WTC11 (cell line): ENCODE measurements around the gene PARD3B. TPM values are rescaled to one million over a fixed set of nuclear protein-coding genes. Genes with fewer than 3 reads are reported as not detected.

Experiments
- ATAC-seq: fragments of 200-7000 bp; cut with Tn5 transposase; 2 replicates; pipeline ENCODE4 v1.10.0; 2021; ENCODE audit warnings: mild to moderate bottlenecking, moderate library complexity
- CTCF ChIA-PET: fragments of 300-600 bp; sonication (Branson Sonifier 250); formaldehyde crosslinking; loops from one replicate; lab custom pipeline; 2021; ENCODE audit warnings: antibody characterized with exemption; lab: Charles Lee
- POLR2A ChIA-PET: fragments of 350-600 bp; sonication (Branson Sonifier 250); formaldehyde crosslinking; loops from one replicate; lab custom pipeline; 2021; ENCODE audit warnings: antibody characterized with exemption; lab: Charles Lee
- DNase-seq: peaks from one replicate; pipeline ENCODE4 v3.0.0; 2021; ENCODE audit warnings: low spot score
- H3K27ac Mint-ChIP-seq: 2 replicates; pipeline ENCODE4 v1.8.0; 2021; ENCODE audit warnings: mixed read lengths
- H3K27me3 Mint-ChIP-seq: 2 replicates; pipeline ENCODE4 v1.8.0; 2021; ENCODE audit warnings: low read depth, mild to moderate bottlenecking, moderate library complexity, mixed read lengths
- H3K36me3 Mint-ChIP-seq: 2 replicates; pipeline ENCODE4 v1.8.0; 2021; ENCODE audit warnings: mixed read lengths
- H3K4me1 Mint-ChIP-seq: 2 replicates; pipeline ENCODE4 v1.8.0; 2022; ENCODE audit warnings: mixed read lengths
- H3K4me3 Mint-ChIP-seq: 2 replicates; pipeline ENCODE4 v1.8.0; 2021; ENCODE audit warnings: mild to moderate bottlenecking, moderate library complexity, mixed read lengths
- H3K9me3 Mint-ChIP-seq: 2 replicates; pipeline ENCODE4 v1.8.0; 2021; ENCODE audit warnings: mixed read lengths
- AR ChIP-seq: fragments of 250-450 bp; sonication (Bioruptor Pico); IDR thresholded peaks from 2 replicates; pipeline ENCODE4 v1.9.0; 2021; ENCODE audit warnings: mild to moderate bottlenecking
- CBFB ChIP-seq: sonication (generic); formaldehyde crosslinking; IDR thresholded peaks from 2 replicates; pipeline ENCODE4 v1.8.1; 2022; ENCODE audit warnings: mild to moderate bottlenecking, low read depth, missing genetic modification reagents
- CDX4 ChIP-seq: fragments of 250-450 bp; sonication (Bioruptor Pico); IDR thresholded peaks from 2 replicates; pipeline ENCODE4 v1.9.0; 2021; ENCODE audit warnings: moderate library complexity, mild to moderate bottlenecking, inconsistent platforms, borderline replicate concordance
- CREM ChIP-seq: sonication (generic); formaldehyde crosslinking; IDR thresholded peaks from 2 replicates; pipeline ENCODE4 v1.8.1; 2022; ENCODE audit warnings: mild to moderate bottlenecking, missing genetic modification reagents, moderate library complexity
- ERG ChIP-seq: fragments of 250-450 bp; sonication (Bioruptor Pico); IDR thresholded peaks from 2 replicates; pipeline ENCODE4 v1.8.0; 2021; ENCODE audit warnings: mild to moderate bottlenecking
- FOXK1 ChIP-seq: sonication (generic); formaldehyde crosslinking; IDR thresholded peaks from 2 replicates; pipeline ENCODE4 v1.8.0; 2022; ENCODE audit warnings: mild to moderate bottlenecking, moderate library complexity, missing genetic modification reagents
- FOXP1 ChIP-seq: sonication (generic); formaldehyde crosslinking; IDR thresholded peaks from 2 replicates; pipeline ENCODE4 v1.8.0; 2022; ENCODE audit warnings: missing genetic modification reagents, mild to moderate bottlenecking, moderate library complexity, borderline replicate concordance
- GRHL2 ChIP-seq: fragments of 250-450 bp; sonication (Bioruptor Pico); IDR thresholded peaks from 2 replicates; pipeline ENCODE4 v1.8.0; 2022; ENCODE audit warnings: mild to moderate bottlenecking, moderate library complexity; ENCODE audit not compliant: insufficient replicate concordance, severe bottlenecking
- JAZF1 ChIP-seq: fragments of 250-450 bp; sonication (Bioruptor Pico); IDR thresholded peaks from 2 replicates; pipeline ENCODE4 v1.9.0; 2021; ENCODE audit warnings: moderate library complexity, mild to moderate bottlenecking, inconsistent platforms
- NFATC4 ChIP-seq: fragments of 250-450 bp; sonication (Bioruptor Pico); IDR thresholded peaks from 2 replicates; pipeline ENCODE4 v1.9.0; 2021; ENCODE audit warnings: mild to moderate bottlenecking
- NFE2L1 ChIP-seq: sonication (generic); formaldehyde crosslinking; IDR thresholded peaks from 2 replicates; pipeline ENCODE4 v1.8.1; 2023; ENCODE audit warnings: missing genetic modification reagents
- NFYB ChIP-seq: sonication (generic); formaldehyde crosslinking; conservative IDR thresholded peaks from 2 replicates; pipeline ENCODE4 v1.8.0; 2022; ENCODE audit warnings: low read depth, missing genetic modification reagents
- PRRX2 ChIP-seq: fragments of 250-450 bp; sonication (Bioruptor Pico); IDR thresholded peaks from 2 replicates; pipeline ENCODE4 v1.8.0; 2021; ENCODE audit warnings: mild to moderate bottlenecking
- SOX15 ChIP-seq: fragments of 250-450 bp; sonication (Bioruptor Pico); IDR thresholded peaks from 2 replicates; pipeline ENCODE4 v1.9.0; 2021; ENCODE audit warnings: mild to moderate bottlenecking
- TEAD1 ChIP-seq: sonication (generic); formaldehyde crosslinking; IDR thresholded peaks from 2 replicates; pipeline ENCODE4 v1.8.0; 2022; ENCODE audit warnings: mild to moderate bottlenecking, missing genetic modification reagents
- USF2 ChIP-seq: sonication (generic); formaldehyde crosslinking; IDR thresholded peaks from 2 replicates; pipeline ENCODE4 v1.8.1; 2023; ENCODE audit warnings: mild to moderate bottlenecking, missing genetic modification reagents, moderate library complexity
- ZNF121 ChIP-seq: sonication (generic); formaldehyde crosslinking; IDR thresholded peaks from 2 replicates; pipeline ENCODE4 v1.8.0; 2023; ENCODE audit warnings: missing genetic modification reagents
- ZNF219 ChIP-seq: sonication (generic); formaldehyde crosslinking; IDR thresholded peaks from 2 replicates; pipeline ENCODE4 v1.8.0; 2023; ENCODE audit warnings: missing genetic modification reagents, mild to moderate bottlenecking, borderline replicate concordance
- ZNF263 ChIP-seq: sonication (generic); formaldehyde crosslinking; IDR thresholded peaks from 2 replicates; pipeline ENCODE4 v1.8.1; 2022; ENCODE audit warnings: low read depth, mild to moderate bottlenecking, moderate library complexity, missing genetic modification reagents
- ZSCAN18 ChIP-seq: fragments of 250-450 bp; sonication (Bioruptor Pico); IDR thresholded peaks from 2 replicates; pipeline ENCODE4 v2.1.2; 2022; ENCODE audit warnings: mild to moderate bottlenecking, moderate library complexity
- total RNA-seq: library from RNA; stranded (reverse); gene quantifications from 3 replicates; pipeline ENCODE4 v1.2.3, GENCODE V29; 2021
- TF ChIP-seq, protein P1 (sequence below): sonication (generic); formaldehyde crosslinking; IDR thresholded peaks from 2 replicates; pipeline ENCODE4 v1.8.1; 2023; ENCODE audit warnings: mild to moderate bottlenecking, moderate library complexity, missing genetic modification reagents
- TF ChIP-seq, protein P2 (sequence below): sonication (generic); formaldehyde crosslinking; IDR thresholded peaks from 2 replicates; pipeline ENCODE4 v1.8.0; 2022; ENCODE audit warnings: missing genetic modification reagents

PARD3B gene
- total RNA-seq, 1 experiment from 2014 or later, result 5.6 TPM

DNA sequence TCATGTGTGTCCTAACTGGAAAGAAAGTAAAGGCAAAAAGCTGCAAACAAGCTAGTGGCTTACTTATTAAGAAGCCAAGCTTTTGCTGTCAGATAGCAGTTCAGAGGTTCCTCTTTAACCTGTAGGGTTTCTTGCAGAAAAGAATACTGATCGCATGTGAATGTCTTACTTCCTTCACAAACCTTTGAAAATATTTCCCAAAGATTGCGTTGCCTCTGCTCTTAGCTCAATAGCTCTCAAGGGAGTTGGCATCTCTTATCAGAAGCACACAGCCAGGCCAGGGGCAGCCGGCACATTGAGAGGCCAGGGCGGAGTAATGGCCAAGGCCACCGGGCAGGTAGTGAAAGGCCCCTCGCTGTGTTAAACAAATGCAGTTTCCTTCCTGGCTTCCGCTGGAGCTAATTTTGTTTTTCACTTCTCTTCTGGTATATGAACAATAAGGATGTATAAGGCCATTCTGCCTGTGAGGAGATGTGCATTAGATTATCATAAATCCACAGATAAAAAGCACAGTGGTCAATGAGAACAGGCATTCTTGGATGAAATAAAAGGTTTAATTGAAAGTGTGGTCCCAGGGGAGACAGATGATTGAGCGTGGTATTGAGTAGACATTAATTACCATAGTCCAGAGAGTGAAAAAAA, 594.7 kb downstream of the PARD3B start (continued):
- TF ChIP-seq ERG (no peak), AR (CRISPR knock-in tag) (0 out of 2 replicates have a peak, but pooled peaks have one; percentile 35), TEAD1 (CRISPR knock-in tag) (peak; percentile 59; the same call in 1 of the 2 replicates), PRRX2 (CRISPR knock-in tag) (no peak), NFE2L1 (CRISPR knock-in tag) (no peak), CREM (CRISPR knock-in tag) (0 out of 2 replicates have a peak, but pooled peaks have one; percentile 52), NFATC4 (CRISPR knock-in tag) (no peak)
- TF ChIP-seq, protein P1, sequence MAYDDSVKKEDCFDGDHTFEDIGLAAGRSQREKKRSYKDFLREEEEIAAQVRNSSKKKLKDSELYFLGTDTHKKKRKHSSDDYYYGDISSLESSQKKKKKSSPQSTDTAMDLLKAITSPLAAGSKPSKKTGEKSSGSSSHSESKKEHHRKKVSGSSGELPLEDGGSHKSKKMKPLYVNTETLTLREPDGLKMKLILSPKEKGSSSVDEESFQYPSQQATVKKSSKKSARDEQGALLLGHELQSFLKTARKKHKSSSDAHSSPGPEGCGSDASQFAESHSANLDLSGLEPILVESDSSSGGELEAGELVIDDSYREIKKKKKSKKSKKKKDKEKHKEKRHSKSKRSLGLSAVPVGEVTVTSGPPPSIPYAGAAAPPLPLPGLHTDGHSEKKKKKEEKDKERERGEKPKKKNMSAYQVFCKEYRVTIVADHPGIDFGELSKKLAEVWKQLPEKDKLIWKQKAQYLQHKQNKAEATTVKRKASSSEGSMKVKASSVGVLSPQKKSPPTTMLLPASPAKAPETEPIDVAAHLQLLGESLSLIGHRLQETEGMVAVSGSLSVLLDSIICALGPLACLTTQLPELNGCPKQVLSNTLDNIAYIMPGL (CRISPR knock-in tag), result no peak

DNA sequence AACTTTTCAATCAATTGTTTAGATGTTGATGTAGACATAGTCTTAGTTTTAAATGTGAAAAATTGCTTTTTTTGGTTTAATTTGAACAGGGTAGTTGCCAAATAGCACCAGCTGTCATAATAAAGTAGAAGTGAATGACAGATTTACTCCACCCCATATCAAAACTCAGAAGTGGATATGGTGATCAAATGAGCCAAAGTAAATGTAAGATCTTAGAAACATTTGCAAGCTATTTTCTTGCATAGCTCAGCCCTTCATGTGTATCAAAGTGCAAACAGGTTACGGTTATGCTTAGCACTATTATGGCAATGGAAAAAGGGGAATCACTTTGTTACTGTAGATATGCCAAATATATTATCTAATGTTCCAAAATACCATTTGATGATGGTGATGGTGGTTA, 596.1 kb downstream of the PARD3B start:
- CTCF ChIA-PET, result no interaction called here
- TF ChIP-seq JAZF1 (CRISPR knock-in tag), result no peak
- no peak for TF ChIP-seq CDX4
- TF ChIP-seq ZNF263 (CRISPR knock-in tag), result no peak
- TF ChIP-seq, protein P2, sequence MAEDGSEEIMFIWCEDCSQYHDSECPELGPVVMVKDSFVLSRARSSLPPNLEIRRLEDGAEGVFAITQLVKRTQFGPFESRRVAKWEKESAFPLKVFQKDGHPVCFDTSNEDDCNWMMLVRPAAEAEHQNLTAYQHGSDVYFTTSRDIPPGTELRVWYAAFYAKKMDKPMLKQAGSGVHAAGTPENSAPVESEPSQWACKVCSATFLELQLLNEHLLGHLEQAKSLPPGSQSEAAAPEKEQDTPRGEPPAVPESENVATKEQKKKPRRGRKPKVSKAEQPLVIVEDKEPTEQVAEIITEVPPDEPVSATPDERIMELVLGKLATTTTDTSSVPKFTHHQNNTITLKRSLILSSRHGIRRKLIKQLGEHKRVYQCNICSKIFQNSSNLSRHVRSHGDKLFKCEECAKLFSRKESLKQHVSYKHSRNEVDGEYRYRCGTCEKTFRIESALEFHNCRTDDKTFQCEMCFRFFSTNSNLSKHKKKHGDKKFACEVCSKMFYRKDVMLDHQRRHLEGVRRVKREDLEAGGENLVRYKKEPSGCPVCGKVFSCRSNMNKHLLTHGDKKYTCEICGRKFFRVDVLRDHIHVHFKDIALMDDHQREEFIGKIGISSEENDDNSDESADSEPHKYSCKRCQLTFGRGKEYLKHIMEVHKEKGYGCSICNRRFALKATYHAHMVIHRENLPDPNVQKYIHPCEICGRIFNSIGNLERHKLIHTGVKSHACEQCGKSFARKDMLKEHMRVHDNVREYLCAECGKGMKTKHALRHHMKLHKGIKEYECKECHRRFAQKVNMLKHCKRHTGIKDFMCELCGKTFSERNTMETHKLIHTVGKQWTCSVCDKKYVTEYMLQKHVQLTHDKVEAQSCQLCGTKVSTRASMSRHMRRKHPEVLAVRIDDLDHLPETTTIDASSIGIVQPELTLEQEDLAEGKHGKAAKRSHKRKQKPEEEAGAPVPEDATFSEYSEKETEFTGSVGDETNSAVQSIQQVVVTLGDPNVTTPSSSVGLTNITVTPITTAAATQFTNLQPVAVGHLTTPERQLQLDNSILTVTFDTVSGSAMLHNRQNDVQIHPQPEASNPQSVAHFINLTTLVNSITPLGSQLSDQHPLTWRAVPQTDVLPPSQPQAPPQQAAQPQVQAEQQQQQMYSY (CRISPR knock-in tag), result no peak
- TF ChIP-seq GRHL2, result no peak
- TF ChIP-seq ZNF219 (CRISPR knock-in tag), result no peak
- TF ChIP-seq NFYB (CRISPR knock-in tag), result no peak
- TF ChIP-seq USF2 (CRISPR knock-in tag), result no peak
- no peak for TF ChIP-seq SOX15 (CRISPR knock-in tag)
- no peak for TF ChIP-seq CBFB (CRISPR knock-in tag)
- no peak for TF ChIP-seq ZSCAN18 (CRISPR knock-in tag)
- no peak for TF ChIP-seq ZNF121 (CRISPR knock-in tag)
- TF ChIP-seq FOXK1, result no peak
- no peak for TF ChIP-seq FOXP1 (CRISPR knock-in tag)
- TF ChIP-seq, all 79 proteins: peak for 0
- Mint-ChIP-seq H3K4me1 (peaks cover 43% of the 10 kb centered on the region), H3K27me3 (no peaks in the 10 kb centered on the region), H3K9me3 (peaks cover 11% of the 10 kb centered on the region), H3K27ac (no peak overlapping the region), H3K4me3 (no peak overlapping the region), H3K36me3 (peaks cover 6% of the 10 kb centered on the region)
- DNase-seq (no peak), ATAC-seq (no peak)
- POLR2A ChIA-PET, result no interaction called here
